UCSD-AML1 (cell line): ENCODE data around the gene SAMD4A.

ENCODE experiments used
- DNase-seq: peaks from one replicate; lab custom pipeline; 2025; ENCODE audit not compliant: unreplicated experiment; lab: John Stamatoyannopoulos, UW

SAMD4A gene, protein sequence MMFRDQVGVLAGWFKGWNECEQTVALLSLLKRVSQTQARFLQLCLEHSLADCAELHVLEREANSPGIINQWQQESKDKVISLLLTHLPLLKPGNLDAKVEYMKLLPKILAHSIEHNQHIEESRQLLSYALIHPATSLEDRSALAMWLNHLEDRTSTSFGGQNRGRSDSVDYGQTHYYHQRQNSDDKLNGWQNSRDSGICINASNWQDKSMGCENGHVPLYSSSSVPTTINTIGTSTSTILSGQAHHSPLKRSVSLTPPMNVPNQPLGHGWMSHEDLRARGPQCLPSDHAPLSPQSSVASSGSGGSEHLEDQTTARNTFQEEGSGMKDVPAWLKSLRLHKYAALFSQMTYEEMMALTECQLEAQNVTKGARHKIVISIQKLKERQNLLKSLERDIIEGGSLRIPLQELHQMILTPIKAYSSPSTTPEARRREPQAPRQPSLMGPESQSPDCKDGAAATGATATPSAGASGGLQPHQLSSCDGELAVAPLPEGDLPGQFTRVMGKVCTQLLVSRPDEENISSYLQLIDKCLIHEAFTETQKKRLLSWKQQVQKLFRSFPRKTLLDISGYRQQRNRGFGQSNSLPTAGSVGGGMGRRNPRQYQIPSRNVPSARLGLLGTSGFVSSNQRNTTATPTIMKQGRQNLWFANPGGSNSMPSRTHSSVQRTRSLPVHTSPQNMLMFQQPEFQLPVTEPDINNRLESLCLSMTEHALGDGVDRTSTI

DNA sequence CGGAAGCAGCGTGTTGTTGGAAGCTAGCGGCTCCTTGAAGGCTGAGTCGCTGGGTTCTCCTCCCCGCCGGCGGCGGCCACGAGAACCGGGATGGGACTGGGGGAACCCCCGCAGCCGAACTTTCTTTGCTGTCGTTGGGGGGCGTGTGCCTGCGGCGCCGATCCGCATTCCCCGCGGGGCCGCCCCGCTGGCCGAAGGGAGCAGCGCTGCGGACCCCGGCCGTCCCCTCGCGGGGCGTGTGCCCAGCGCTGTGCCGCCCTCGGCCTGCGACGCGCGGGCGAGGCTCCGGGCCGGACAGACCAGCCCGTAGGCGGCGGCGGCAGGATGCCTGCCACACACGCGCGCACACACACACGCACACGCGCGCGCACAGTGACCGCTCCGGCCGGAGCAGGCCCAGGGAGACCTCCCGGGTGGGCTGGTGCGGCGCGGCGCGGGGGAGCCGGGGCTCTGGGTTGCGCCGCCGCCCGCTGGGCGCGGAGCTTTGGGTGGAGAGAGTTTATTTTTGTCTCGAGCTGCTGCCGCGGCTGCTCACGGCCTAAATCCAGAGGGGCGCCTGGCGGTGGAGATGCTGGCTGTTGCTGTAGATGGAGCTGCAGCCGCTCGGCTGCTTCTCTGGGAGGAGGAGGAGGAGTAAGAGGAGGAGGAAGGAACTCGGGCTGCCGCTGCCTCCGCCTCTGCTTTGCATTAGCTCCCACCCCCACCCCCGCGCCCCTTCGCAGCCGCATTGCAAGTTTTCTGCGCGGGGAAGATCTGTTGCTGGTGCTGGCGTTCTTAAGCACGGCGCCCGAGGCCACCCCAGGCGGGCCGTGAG, at the start of gene SAMD4A:
Gene SAMD4A, plus strand, starts transcription at position 719 of the 814 bp plus-strand sequence. CDS start 789 bp downstream, outside the sequence.
- peak; percentile 67 for DNase-seq

DNA sequence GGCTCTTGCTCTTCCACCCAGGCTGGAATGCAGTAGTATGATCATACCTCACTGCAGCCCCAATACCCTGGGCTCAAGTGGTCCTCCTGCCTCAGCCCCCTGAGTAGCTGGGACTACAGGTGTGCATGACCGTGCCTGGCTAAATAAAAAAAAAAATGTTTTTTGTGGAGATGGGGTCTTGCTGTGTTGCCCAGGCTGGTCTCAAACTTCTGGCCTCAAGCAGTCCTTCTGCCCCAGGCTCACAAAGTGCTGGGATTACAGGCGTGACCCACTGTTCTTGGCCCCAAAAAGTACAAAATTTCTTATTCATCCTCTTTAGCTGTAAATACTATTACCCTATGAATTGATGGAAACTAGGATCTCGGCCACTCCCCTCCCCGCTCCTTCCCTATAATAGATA, 42.5 kb upstream of the SAMD4A start:
- DNase-seq, result no peak

DNA sequence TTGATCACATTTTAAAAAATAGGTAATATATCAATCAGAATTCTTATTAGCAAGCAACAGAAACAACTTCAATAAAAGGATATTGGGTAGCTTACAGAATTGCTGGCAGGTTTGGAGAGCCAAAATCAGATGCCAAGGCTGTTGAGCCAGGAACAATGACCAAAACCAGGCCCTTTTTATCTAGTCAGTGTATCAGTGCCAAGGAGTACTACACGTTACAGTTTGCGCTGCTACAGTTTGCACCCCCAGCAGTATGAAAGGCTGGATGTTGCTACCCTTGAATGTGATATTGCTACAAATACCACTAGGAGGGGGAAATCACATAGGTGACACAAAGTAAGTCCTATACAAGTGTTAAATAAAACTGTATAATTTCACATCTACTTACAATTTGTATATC, 38.0 kb upstream of the SAMD4A start:
- DNase-seq, result no peak

DNA sequence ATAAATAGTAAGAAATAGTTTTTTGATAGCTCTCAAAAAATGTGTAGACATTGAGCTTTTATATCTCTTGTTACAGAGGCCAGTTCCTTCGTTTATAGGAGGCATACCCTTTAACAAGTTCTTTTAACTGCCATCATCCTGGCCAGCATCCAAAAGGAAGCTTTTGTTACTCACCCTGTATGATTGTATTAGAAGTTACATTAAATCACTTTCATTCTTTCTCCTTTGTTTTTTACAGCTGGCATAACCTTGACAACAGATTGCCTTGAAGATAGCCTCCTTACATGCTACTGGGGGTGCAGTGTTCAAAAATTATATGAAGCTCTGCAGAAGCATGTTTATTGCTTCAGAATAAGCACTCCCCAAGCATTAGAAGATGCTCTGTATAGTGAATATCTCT, 37.1 kb upstream of the SAMD4A start:
- DNase-seq, result no peak

DNA sequence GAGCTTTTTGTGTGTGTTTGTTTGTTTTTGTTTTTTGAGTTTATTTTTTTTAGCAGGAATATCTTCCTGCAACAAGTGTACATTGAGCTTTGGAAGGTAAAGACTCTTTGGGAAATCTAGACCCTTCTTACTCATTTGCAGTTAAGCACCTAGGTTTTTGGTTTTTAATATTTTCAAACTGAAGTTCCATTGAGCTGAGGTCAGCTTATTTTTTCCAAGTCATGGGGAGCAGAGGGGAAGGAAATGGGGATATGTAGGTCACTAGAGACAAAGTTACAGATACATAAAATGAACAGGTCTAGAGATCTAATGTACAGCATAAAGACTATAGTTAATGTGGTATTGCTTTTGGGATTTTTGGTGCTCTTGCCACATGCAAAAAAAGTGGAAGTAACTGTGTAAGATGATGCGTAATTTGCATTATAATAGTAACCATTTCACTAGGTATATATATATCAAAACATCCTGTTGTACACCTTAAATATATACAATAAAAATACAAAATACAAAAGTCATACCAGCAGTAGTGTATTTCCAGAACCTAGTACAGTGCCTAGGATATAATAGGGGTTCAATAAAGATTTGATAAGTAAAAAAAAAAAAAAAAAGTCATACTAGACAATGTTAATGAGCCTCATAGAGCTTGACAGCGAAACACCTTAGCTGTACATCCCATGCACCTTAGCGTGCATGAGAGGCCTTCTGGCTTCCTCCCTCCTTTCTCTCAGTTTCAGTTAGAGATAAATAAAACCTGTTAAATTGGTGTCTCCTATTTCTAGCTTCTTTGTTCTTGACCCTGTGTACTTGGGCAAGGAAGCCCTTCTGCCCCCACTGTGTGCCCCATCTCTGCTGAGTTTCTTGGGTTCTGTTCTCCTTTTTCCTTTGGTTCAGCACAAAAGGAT, 34.6 kb upstream of the SAMD4A start:
- no peak for DNase-seq

DNA sequence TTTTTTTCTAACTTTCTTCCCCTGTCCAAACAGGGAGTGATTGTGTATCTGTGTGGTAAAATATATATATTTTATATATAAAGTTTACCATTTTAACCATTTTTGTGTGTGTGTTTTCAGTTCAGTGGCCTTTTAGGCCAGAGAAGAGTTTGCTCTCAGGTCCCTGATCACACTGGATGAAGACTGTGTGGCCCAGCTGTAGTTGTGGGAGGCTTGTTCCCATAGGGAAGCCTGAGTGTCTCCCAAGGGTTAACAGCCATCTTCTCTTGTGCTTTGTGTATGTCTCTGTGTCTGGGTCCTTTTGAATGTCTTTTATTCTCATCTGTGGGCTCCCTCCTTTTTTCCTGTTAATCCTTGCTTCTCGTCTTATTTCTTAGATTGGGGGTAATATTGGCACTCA, 33.8 kb upstream of the SAMD4A start:
- DNase-seq, result no peak

DNA sequence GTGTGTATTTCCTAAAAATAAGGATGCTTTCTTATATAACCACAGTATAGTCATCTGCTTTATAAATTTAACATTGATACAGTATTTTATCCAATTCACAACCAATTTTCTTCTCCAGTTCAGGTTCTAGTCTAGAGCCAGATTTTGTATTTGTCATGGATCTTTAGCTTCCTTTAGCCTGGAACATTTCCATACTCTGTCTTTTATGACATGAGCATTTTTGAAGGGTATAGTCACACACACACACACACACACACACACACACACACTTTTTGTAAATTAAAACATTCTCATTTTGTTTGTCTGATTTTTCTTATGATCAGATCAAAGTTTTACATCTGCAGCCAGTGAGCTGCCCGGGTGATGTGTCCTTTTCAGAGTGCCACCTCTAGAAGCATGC, 31.8 kb upstream of the SAMD4A start:
- DNase-seq, result no peak

DNA sequence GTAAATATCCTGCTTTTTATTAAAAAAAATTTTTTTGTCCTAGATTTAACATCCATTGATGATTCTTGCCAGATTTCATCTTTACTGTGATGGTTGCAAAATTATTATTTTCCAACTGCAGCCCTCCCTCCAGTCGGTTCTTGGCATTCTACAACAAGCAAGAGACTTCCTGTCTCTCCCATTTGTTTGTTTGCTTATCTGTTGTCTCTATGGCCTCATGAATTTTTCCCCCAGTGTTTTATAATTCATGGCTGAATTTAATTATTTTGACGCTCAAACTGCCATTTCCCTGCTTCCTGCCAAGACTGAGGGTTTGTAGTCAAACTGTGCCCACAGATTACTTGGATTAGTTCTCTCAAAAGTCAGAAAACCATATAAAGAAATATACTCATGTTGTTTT, 31.3 kb upstream of the SAMD4A start:
- no peak for DNase-seq

DNA sequence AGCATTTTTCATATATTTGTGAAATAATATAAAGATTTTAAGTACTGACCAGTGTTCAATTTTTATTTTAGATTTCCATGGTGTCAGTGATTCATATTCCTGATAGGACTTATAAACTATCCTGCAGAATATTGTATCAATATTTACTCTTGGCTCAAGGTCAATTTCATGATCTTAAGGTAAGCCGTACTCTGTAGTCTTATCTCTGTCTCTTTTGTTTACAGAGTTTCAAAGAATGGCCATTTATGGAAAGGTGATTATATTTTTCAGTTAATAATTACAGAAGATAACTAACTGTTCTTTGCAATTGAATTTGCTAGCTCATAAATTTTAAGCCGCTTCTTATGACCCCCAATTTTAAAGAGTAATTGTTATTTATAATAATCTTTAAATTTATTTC, 29.3 kb upstream of the SAMD4A start:
- no peak for DNase-seq

DNA sequence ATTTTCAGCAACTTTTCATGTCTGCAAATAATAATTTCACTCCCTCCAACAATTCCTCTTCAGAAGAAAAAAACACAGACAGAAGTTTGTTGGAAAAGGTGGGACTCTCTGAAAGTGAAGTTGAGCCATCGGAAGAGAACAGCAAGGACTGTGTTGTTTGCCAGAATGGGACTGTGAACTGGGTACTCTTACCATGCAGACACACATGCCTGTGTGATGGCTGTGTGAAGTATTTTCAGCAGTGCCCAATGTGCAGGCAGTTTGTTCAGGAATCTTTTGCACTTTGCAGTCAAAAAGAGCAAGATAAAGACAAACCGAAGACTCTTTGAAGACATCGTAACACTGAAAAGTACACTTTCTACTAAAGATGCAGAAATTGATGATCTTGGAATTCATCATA, 28.9 kb upstream of the SAMD4A start:
- no peak for DNase-seq

DNA sequence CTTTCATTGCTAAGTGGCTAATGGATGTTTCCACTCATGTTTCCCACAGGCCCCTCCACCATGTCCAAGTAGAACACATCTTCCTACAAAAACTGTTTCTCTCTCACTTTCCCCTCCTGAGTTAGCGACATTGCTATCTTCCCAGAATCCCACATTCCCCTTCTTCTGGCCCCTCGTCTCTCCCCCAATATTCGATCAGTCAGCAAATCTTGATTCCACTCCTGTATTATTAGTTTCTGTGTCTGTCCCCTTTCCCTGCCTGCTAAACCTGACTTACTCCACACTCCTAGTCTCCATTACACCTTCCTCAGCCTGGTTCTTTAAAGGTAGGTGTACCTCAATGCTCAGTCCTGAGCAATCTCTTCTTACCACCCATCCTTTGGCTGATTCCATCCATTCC, 19.3 kb upstream of the SAMD4A start:
- DNase-seq, result no peak

DNA sequence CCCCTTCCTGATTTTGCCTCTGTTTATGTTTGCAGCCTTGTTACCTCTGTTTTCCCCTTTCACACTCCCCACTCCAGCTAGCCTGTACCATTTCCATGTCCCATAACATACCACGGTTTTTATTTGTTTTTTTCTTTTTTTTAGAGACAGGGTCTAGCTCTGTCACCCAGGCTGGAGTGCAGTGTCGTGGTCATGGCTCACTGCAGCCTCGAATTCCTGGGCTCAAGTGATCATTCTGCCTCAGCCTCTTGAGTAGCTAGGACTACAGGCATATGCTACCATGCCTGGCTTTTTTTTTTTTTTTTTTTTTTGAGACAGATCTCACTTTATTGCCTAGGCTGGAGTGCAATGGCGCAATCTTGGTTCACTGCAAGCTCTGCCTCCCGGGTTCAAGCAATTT, 18.4 kb upstream of the SAMD4A start:
- no peak for DNase-seq

DNA sequence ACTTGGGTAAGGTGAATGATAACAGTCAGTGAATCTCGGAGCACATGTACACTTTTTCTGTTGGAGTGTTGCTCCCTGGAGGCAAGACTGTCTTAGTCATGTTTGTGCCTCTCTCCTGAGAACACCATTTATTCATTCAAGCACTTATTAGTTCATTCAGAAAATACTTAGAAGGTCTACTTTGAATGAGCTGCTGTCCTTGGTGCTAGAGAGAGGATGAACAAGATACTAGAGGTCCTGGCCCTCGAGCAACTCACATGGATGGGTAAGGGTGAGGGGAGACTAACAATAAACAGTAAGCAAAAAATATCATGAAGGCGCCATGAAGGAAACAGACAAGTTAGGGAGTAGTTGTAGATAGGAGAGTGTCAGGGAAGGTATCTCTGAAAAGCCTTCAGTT, 17.1 kb upstream of the SAMD4A start:
- DNase-seq, result no peak

DNA sequence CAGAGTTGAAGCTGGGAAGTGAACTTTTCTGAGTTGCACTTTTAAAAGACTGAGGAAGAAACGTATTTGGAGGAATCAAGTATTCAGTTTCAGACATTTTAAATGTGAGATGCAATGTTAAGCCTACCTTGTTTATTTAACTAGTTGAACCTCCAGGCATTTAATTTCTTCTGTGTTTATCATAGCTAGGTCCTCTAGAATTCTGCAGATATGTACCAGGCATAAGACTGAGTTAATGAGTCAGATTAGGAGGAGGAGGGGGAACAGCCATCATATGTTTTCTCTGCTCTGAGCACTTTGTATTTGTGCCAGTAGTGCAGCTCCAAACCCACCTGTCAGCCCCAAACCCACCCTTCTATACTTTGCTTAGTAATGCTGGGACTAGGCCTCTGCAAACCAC, 16.4 kb upstream of the SAMD4A start:
- no peak for DNase-seq

DNA sequence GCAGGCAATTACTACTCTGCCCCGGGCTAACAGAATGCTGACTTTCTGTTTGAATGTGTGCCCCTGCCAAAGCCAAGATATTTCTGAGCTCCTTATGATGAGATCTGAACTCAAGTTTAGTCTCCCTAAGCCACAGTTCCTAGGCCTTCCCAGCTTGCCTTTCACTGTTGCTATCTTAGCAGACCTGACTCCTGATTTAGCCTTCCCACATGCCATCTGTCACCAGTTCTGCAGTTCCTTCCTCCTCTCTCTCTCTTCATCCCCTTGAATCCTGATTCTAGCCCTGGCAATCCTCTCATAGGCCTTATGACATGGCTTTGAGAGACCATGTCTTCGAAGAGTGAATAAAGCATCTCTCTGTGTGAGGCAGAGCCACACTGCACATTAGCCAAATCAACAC, 12.5 kb upstream of the SAMD4A start:
- DNase-seq, result no peak

DNA sequence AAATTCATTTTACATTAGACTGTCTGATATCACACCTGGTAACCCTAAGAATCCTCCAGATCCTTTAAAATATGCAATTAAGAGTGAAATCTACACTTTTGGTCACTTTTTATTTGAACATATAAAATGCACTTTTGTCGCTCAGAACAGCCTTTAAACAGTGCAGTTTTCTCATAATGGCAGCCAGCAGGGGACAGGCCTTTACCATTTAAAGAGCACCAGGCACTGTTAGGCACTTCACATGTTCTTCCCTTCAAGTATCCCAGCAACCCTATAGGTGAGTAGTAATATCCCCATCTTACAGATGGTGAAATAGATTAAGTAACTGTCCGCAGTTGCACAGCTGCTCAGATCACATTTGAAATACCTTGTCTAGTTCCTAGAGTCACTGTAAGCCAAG, 11.3 kb upstream of the SAMD4A start:
- no peak for DNase-seq

DNA sequence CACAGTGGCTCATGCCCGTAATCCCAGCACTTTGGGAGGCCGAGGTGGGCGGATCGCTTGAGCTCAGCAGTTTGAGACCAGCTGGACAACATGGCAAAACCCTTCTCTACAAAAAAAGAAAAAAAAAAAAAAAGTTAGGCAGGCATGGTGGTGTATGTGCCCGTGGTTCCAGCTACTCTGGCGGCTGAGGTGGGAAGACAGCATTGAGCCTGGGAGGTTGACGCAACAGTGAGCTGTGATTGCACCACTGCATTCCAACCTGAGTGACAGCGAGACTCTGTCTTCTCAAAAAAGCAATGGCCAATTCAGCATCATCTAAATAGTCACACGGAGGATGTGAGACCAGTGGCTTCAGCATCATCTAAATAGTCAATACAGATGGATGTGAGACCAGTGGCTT, 10.4 kb upstream of the SAMD4A start:
- DNase-seq, result no peak

DNA sequence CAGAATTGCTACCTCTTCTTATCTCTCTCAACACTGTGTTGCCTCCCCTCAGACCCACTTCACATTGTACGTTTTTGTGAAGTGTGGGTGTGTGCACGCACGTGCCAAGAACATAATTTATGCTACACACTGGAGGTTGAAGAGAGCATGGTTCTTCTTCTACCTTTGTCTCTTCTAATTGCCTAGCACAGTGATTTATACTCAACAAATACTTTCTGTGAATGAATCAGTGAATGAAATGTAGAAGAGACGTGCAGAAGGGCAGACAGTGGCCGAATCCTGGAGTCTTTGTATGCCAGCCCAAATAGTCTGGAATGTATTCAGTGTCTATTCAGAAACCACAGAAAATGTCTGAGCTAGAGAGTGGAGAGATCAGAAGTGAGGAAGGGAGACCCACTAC, 4.6 kb upstream of the SAMD4A start:
- no peak for DNase-seq

DNA sequence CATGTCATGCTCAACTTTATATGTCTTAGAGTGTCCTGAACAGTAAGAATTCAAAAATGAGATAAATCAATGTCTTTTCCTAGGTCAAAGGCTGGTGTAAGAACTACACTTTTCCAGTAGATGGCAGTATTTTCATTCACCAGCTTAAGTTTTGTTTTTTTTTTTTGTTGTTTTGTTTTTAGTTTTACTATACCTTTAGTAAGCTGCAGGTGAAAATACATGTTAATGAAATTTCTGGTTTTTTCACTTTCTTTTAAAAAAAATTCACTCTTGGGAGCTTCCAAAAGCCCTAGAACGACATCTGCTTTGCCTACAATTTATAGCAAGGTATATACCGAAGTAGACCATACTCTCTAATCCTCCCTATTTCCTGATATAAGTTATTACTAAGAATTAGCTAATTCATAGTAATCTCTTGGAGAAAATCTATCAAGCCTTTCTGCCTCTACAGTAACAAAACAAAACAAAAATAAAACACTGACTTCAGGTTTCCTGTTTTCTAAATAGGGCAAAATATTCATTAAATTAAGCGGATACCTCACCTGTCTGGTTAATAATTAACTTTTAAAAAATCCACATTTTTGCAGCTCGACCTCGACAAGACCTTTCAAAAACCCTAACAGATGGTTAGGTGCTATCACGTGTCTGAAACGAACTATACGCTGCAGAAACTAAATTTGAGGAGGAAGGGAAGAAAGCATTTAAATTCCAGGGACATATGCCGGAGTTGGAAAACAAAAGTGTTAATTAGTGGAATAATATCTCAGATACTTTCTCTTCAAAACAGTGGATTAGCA, 2.7 kb upstream of the SAMD4A start:
- DNase-seq, result no peak
